Fibroblast of upper back skin (primary cell): ENCODE results near the gene BZW1.
A peak's percentile ranks its signal among the peaks of the same experiment; 100 is the strongest.

Experiments used
- DNase-seq: peaks from one replicate; pipeline ENCODE4 v3.0.0-alpha.2; 2013

The BZW1 gene

DNA sequence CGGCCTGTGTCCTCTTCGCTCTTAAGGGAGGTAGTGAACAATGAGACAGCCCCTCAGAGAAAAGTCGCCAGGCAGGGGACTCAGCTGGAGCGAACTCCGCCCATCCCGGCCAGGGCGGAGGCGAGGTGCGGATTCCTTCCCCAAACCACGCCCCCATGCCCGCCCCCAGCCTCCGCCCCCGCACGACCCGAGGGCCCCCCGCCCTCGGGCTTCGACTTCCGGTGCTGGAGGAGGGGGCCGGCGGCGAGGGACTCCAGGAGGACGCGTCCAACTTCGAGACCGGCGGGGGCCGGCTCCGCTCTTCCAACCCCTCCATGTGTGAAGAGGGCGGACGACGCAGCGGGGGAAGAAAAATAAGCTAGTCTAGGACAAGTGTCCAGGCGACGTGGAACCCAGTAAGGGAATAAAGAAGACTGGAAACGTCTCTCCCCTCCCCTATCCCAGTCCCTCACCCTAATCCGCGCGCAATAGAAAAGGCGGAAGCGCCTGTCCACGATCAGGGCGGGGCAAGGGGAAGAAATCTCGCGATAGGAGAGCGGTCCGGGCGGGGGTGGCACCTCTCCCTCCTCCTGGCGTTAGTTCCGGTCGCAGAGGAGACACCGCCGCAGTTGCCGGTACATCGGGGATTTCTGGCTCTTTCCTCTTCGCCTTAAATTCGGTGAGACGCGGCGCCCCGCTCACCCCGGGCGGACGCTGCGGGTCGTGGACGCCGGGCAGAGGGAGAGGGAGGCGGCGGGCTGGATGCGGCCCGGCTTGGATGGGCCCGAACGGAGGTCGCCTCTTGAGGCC lies at the start of gene BZW1:
Gene BZW1, plus strand, starts transcription at position 578 of the 789 bp plus-strand sequence. CDS start 1,308 bp downstream, outside the sequence.
- peak; percentile 97 for DNase-seq

DNA sequence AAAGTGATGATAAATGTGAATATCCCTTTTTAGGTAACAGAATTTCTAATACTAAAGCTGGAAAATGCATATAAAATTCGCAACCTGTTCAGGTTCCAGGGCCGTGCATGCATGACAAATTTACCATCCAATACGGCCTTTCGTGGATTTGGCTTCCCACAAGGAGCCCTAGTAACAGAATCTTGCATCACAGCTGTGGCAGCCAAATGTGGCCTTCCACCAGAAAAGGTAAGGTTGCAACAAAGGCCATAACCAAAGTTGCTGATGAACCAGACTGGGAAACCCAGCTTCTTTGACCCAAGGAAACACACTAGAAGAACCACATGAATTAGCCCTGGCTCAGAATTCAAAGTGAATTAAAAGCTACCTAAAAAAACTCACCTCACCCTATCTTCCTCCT lies 49.6 kb upstream of the BZW1 start:
- no peak for DNase-seq

DNA sequence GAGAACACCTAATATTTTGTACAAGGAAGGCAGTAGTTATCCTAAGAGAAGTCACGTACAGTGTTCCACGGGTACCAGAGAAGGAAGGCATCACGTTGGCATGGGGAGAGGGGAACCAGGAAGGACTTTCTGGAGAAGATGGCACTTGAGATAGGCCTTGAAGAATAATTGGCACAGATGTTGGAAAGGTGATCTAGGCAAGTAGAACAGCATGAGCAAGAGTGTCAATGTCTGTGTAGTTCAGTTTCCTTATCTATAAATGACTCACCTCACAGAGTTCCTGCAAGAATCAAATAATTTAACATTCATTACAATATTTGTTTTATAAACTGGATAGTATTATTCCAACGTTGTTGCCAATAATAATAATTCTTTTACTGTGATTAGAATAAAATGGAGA lies 48.3 kb upstream of the BZW1 start:
- DNase-seq, result no peak

DNA sequence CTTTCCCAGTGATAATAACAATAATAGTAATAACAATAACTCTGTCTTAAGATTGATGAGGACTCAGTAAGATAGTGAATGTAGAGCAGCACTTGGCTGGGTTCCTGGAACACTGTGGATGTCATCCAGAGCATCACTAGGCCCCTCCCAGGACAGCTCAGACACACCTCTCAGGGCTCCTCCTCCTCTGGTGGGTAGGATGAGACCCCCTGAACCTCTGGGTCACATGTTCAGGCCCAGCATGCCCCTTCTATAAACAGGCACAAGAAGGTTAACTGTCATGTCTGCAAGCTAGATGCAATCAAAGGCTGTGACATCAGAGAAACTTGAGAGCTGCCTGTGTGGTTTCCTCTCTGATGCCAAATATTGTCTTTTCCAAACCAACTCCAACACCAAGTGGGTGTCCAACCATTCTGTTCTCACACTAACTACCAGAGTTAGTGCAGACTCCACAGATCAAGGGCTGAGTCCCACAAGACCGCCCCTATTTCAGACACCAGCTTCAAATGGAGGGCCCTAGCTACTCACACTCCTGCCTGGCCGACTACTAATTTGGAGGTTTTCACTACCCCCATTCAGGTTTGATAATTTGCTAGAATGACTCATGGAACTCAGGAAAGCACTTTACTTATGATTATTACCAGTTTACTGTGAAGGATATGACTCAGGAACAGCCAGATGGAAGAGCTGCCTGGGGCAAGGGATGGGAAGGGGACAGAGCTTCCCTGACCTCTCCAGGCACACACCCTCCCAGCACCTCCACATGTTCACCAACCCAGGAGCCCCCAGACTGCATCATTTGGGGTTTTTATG lies 46.4 kb upstream of the BZW1 start:
- peak; percentile 92 for DNase-seq

DNA sequence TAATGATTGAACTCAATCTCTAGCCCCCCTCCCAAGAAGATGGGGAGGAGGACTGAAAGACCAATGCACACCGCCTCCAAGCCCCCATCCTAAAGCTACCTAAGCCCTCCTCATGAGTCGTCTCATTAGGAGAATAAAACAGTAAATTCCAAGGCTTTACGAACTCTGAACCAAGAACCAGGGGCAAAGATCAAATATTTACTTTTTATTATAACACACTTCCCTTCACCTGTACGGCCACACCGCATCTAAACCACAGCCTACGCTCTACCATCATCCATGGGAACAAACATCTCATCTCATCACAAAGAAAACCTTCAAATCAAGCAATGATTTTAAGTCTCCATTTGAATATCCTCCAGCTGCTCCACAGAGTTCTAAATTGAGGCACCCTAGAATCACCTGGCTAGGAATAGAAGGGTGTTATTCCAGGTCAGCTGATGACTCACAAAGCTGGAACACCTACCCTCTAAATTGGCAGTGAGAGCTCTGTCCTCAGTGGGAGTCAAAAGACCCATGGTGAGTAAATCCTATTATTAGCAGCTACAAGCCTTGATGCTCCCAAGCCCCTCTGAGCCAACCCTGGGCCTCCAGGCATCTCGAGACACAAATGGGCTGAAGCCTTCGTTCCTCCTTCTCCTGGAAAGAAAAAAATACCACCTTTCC lies 45.6 kb upstream of the BZW1 start:
- DNase-seq, result no peak

DNA sequence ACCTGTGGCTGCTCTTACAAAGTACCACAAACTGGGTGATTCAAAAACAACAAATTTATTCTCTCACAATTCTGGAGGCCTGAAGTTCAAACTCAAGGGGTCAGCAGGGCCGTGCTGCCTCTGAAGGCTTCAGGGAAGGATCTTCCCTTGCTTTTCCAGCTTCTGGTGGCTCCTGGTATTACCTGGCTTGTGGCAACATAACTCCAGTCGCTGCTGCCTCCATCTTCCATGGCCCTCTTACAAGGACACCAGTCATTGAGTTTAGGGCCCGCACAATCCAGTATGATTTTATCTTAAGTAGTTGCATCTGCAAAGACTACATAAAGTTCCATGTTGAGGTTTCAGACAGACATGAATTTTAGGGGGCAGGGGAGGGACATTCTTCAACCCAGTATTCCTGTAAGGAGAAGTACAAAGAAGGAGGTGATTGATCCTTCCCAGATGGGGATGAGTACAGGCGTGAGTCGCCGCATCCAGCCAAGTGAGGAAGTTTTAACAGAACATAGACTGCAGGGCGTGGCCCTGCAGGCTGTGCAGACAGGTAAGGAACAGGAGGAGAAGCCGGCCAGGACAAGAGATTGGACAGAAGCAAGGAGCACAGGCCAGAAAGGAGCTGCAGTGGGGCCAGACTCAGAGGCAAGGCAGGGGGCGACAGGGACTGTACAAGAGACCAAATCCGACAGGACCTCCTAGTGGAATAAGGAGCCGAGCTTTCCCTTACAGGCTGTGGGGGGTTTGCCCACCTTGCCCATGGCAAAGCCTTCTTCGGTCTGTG lies 44.4 kb upstream of the BZW1 start:
- DNase-seq, result no peak

DNA sequence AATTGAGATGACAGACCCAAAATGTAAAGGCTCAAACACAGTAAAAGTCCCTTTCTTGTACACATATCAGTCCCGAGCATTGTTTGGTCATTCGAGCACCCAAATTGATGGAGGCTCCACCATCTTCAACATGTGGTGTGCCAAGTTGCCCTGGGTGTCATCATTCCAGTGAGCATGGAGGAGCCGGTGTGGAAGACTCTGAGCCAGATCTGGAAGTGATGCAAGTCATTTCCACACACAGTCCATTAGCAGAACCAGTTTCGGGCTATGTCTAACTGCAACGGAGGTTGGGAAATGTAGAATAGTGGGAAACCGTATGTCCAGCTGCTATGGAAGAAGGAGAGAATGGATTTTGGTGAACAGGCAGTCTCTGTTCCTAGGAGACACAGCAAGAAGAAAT lies 40.9 kb upstream of the BZW1 start:
- DNase-seq, result no peak

DNA sequence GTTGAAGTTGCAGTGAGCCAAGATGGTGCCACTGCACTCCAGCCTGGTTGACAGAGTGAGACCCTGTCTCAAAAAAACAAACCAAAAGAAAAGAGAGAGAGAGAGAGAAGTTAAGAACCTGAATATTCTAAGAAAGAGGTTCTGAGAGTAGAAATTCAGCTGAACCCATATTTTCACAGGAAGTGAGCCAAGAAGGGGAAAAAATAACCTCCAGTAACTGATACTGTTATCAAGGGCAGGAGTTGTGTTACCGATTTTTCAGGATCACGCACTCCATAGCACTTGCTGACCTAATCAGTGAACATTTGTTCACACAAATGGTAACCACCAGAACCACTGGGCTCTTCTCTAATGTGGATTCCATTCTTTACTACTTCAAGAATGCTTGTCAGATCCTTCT lies 39.1 kb upstream of the BZW1 start:
- DNase-seq, result no peak

DNA sequence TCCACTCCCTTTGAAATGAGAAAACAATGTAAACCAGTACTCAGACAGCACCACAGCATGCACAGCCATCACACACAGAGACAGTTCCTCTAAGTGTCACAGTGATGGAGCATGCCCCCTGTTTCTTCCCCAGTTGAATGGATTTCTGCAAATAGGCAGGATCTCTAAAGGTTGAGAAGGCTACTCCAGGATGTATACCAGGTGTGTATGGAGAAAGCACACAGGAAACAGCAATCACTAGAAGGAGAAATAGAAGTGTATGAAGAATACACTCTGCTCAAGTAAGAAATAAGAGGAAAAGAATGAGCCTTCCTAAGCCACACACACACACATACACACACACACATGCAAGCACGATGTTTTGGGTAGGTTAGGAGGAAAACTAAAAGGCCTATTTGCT lies 38.6 kb upstream of the BZW1 start:
- no peak for DNase-seq

DNA sequence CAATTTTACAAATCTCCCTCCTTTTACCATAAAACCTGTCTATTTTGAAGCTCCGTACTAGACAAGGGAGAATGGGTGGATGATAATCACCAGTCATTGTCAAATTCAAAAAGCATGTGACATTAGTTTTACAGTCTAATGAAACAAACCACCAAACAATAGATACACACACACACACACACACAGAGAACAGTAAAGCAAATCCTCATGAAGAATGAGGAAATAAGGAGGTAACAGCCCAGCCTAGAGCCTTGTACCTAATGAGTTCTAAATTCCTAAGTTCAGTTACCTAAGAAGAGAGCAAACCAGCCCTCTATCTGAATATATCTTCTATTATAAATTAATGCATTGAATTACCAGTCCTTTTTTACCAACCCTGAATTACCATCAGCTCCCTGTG lies 36.8 kb upstream of the BZW1 start:
- DNase-seq, result no peak

DNA sequence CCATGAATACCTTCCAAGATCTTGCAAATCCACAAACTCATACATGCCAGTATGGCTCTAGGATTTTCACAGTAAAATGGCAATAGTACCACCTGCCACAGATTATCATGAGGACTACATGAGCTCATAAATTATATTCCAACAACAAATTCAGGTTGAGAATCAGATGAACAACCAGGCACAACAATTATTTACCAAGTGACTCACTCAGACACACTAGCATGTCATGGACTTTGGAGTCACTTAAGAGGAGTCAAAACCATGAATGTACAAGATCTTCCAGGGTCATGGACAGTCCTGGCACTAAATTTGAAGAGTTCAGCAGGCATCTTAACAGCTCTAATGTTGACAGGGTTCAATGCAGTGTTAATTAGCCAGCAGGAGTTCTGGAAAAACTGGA lies 34.4 kb upstream of the BZW1 start:
- no peak for DNase-seq

DNA sequence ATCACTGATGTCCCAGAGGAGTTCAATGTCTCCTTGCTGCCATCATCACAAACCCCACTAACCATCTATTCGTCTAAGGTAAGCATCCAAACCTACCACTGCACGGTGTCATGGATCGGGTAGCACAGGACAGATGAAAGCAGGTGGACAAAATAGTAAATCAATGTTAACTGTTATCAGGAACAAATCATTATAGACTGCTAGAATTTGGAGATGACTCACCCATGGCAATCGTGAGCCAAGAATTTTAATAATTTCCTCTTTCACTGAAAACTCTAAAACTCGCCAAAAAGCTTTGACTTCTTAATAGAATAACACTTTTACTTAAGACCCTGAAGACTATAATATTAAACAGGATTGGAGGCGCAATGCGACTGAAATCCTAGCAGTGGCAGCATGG lies 33.7 kb upstream of the BZW1 start:
- peak; percentile 57 for DNase-seq

DNA sequence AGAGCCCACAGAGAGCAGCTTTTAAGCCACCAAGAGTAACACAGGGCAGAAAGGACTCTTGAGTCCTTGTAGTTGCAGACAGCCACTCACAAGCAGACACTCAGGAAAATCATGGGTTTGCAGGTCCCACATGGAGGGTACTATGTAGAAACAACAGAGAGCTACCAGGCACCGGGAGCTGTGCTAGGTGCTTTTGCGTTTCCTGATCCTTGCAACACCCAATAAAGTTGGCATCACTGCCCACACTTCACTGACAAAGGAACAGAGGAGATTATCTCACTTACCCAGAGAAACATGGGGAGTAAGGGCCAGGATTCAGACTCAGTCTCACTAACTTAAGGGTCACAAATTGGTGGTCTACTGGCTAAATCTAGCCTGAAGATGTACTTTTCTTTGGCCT lies 32.5 kb upstream of the BZW1 start:
- no peak for DNase-seq

DNA sequence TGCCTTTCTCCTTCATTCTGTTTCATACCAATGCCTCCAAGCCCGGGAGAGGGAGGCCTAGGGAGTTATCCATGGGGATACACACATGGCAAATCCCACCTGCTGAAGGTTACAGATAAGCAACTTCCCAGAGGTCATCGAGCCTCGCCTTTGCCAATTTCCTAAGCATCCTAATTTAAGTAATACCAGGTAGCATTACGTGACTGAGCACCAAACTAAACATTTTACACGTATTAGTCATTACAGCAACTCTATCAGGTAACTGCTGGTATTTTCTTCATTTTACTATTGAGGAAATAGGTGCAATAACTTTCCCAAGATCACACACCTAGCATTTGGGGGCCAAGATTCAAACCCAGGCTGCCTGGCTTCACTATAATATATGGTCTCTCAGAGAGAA lies 30.1 kb upstream of the BZW1 start:
- DNase-seq, result no peak

DNA sequence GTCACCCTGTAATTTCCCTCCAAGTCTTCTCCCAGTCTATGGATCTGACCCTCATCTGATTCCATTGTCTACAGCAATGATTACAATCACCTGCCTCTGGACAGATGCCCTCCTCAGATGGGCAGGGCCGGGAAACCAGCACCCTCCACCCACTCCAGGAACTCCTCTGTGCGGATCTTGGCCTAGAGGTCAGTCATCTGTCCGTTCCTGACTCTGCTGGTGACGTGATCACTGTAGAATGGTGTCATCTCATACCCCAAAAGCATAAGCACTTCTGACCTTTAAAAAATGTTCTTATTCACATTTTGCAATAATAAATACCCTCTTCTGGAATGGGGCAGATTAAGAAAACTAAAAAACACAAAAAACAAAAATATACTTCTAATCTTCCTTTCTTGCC lies 29.5 kb upstream of the BZW1 start:
- DNase-seq, result no peak

DNA sequence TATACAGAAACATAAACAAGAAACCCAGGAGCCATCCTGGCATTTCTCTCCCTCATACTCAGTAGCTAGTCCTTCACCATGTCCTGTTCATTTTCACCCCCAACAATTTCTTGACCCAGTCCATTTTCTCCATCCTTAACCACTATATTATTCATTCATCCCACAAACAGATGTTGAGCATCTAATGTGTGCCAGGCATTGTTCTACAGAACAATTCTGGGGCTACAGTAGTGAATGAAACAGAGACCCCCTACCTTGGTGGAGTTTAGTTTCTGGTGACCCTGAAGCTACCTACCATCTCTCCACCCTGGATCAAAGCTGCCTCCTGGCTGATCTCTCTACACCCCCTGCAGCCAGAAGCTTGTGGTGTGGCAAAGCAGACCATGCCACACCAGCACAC lies 27.5 kb upstream of the BZW1 start:
- no peak for DNase-seq

DNA sequence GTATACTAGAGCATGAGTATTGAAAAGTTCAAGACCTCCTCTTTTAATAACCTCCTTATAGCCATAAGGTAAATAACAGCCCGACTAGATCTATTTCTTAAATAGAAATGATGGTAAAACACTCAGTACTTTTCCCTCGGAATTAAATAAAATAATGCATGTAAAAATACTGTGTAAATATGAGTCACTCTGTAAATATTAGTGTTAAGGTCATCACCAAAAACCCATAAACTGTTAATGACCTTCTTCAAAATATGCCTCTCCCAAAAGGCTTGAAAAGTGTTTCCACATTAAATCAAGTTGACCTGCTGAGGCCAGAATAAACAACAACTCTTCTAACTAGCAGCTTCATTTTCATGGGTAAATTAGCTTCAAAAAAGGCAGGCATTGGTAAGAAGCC lies 25.3 kb upstream of the BZW1 start:
- peak; percentile 12 for DNase-seq

DNA sequence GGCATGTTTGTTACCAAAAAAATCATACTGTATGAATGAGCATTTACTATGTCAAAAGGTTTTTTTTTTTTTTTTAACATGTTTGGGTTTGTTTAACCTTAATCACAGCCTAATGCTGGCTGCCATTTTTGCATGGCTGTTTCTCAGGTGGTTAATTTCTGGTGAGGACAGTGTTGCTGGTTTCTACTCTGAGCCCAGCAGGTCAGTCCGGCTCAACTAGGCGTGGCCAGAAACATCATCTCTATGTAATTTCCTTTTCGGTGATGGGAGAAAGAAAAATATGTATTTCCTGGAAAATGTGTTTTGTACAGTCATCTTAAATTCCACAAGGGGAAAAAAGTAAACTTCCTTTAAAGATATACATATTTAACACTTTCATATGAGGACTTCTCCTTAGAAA lies 24.9 kb upstream of the BZW1 start:
- peak; percentile 73 for DNase-seq

DNA sequence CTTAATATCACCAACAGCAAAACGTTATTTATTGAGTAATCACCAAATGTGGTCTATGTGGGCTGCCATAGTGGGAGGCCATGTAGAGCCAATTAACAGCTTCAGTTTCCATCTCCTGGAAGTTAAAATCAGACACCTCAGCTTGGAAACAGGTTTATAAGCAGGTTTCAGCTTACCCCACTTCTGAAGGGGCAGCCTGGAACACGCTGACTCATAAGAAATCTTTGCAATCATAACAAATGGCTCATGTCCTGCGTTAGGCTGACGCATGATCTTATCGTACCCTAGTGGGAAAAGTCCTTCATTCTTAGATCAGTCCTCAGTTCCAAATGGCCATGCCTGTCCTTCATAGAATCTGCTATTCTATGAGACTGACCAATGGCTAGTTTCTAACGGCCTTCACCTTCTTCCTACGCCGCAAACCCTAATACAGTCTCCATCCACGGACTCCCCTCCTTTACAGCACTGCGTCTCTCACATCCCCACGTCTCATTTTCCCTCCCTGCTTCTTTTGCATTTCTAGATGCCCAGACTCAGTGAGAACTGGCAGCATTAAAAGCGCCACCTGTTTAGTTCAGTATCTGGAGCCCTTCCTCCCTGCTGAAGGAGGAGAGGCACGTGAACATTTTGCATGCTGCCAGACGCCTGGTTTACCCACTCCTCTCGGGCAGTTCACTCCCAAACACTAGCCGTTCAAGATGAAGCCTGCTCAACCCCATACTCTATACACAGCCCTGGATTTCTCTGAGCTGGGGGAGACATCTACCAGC lies 24.2 kb upstream of the BZW1 start:
- DNase-seq, result peak; percentile 85

DNA sequence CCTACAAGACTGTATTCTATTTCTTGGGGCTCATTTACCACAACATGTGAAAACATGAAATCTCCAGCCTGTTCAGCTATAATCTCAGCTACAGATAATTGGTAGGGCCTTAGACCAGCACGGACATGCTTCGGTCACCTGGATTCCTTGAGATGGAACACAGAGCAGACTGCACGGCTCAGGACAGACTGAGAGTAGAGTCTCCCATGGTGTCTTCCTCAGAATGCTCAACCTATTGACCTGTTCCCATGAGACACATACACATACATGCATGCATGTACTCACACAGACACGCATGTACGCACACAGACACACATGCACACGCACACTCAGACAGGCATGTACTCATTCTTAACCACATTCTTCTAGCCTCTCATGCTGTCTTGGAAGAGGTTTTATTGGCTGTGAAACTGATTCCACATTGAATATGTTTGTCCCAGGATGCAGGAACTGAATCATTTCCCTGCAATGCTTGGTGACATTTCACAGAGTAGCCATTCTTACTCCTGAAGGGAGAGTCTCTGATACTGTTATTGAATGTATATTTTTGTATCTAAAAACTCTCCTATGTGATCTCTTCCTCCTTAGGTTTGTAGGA lies 23.5 kb upstream of the BZW1 start:
- DNase-seq, result peak; percentile 73

DNA sequence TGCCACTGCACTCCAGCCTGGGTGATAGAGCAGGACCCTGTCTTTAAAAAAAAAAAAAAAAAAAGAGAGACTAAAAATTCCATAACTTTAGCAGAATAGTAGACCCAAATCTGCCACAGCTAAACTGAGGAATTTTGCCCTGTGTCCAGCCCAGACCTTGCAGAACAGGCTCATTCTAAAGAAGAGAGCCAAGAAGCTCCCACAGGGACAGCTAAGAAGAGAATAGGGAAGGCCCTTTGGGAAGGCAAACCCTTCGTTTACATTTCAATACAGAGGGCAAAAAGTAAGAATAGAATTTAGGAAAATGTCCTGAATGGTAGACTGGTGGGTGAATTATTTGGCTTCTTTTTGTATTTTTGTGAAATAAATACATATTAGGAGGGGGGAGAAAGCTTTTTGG lies 21.5 kb upstream of the BZW1 start:
- no peak for DNase-seq

DNA sequence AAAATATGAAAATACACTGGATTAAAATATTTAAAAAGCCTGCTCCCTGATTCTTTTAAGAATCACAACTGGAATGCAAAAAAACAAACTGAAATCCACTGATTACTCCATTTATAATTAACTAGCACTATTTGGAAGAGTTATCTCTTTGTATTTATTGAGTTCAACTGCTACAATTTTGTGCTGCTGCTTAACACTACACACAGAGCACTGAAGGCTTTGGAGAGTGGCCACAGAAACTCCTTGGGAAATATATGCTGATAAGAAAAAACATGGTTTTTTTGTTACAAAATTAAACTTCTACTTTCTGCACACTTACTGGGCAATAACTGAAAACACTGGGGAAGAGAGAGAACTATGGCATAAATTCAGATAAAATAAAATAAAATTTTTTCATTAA lies 19.8 kb upstream of the BZW1 start:
- DNase-seq, result no peak
